HG03159 (cell line): ENCODE results near the gene MYOM1.
"Not testable (repeated sequence)": the region's sequence is repeated elsewhere in the genome, so short reads cannot be mapped to it uniquely, and the experiment has no call there.

Experiments used
- ATAC-seq: cut with Tn5 transposase; IDR thresholded peaks from one replicate; pipeline ENCODE4 v1.9.1; 2021; ENCODE audit warnings: mild to moderate bottlenecking, moderate library complexity; ENCODE audit not compliant: unreplicated experiment

MYOM1 gene

DNA sequence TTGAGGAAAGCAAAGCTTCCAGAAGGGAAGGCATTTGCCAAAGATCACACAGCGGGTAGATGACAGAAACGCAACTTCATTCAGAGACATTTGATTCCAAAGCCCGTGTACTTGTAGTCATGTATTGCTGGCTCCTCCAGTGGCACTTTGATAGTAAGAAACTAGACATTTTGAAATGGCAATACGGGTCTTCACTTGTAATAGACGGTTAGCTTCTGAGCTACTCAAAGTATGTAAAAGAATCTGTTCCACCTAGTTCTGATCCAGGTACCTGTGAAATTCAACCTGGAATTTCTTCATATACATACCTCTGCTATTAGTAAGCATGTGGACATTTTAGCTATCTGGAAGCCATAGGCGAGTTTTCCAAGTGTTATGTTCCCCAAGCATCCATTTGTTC lies 1.7 kb upstream of the MYOM1 start:
- ATAC-seq = no peak

DNA sequence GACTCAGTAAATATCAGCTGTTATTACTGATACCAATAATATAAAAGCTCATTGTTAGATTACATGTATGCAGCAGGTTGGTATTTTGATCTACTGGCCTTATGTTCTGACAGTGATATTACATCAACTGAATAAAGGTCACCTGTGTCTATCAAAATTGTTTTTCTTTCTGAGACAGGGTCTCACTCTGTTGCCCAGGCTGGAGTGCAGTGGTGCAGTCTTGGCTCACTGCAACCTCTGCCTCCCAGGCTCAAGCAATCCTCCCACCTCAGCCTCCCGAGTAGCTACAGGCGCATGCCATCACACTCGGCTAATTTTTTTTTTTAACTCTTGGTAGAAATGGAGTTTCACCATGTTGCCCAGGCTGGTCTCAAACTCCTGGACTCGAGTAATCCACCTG lies 1.1 kb upstream of the MYOM1 start:
- ATAC-seq = not testable (repeated sequence)

DNA sequence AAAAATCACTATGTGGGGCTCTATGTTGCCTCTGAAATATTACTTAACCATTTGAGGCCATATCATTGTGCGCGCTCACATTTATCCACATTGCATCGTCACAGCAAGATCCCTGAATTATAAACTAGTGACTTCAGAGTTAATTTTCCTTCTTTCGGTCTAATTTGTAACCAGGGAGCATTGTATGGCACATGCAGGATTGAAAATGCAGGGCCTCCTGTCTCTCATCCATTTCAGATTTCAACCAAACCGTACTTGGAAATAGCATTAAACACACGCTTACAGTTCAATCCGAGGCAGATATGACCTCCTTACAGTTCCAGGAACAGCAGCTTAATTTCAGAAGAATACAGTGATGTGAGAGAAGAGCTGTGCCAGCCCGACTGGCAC lies 532 bp downstream of the MYOM1 start:
- ATAC-seq = no peak

DNA sequence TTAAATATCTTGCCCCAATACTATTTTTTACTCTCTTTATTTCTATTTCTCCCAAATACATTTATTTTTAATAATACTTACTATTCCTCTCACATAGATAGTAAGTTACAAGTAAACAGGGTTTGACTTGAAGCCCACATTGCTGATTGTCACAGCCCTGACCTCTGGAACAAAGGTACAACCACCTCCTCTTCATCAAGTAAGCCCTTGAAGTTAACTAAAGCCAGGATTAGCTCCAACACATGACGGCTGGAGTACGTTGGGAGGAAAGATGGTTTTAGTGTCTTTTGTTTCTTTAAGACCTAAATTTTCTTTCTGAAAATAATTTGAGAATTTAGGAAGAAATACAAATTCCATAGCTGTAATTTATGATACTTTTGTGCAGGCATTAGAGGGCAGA lies 949 bp downstream of the MYOM1 start:
- ATAC-seq = no peak

DNA sequence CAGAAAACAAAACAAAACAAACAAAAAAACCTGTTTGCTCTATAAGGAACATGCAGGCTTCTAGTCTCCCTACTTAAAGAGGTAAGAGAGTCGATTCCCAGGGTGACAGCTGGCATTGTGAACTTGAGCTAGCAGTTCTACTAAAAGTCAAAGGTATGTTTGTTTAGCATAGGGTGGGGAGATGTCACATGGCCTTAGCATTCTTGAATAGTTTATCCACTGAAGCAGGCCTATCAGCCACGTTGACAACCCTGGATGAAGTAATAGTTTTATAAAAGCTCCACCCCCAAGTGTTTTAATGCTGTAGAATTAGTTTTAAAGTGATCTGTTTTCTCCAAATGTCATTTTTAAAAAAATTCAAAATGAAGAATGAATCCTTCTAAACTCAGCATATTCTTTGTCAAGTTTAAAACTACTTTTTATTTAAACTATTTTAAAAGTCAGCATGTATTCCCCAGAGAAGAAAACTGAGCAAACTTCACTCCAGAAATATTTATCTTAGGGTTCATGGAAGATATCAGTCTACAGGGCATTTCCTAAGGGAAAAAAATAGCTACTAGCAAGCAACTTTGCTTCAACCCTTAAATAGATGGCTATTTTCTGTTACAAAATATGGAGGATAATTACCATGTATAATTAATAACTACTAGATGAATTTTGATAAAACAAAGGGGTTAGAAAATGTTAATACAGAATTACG lies 1.7 kb downstream of the MYOM1 start:
- no peak for ATAC-seq

DNA sequence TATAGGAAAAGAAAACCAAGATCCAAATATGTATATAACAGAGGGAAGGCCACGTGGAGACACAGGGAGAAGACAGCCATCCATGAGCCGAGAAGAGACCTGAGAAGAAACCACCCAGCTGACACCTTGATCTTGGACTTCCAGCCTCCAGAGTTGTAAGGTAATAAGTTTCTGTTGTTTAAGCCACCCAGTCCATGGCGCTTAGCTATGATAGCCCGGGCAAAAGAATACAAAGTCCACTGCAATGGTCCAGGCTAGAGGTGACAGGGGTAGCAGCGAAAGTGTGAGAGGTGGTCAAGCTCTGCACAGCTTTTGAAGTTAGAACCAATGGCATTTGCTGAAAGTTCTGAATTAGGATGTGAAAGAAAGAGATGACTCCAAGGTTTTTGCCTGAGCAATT lies 2.8 kb downstream of the MYOM1 start:
- ATAC-seq = no peak

DNA sequence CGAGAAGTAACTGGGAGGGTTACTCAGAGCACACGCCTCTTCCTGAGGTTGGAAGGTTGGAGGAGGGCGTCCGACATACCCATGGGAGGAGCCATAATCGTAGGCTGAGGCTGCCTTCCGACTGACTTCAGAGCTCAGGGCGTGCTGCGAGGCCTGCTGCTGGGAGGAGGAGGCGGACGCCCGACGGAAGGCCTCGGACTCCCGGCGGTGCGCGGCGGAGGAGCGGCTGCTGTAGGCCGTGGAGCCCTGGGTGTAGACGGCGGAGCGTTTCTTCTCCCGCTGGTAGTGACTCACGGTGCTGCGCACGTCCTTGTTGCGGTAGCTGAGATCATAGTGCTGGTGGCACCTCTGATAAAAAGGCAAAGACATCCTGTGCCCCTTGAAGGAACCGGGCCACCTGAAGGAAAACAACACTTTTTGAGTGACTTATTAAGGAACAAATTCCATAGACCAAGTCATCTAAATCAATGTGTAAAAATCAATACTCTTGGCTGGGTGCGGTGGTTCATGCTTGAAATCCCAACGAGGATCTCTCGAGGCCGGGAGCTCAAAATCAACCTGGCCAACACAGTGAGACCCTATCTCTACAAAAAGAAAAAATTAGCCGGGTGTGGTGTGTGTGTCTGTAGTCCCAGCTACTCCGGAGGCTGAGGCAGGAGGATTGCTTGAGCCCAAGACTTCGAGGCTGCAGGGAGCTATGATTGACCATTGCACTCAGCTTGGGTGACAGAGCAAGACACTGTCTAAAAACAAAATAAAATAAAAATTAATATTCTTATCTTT lies 4.7 kb downstream of the MYOM1 start:
- no peak for ATAC-seq

DNA sequence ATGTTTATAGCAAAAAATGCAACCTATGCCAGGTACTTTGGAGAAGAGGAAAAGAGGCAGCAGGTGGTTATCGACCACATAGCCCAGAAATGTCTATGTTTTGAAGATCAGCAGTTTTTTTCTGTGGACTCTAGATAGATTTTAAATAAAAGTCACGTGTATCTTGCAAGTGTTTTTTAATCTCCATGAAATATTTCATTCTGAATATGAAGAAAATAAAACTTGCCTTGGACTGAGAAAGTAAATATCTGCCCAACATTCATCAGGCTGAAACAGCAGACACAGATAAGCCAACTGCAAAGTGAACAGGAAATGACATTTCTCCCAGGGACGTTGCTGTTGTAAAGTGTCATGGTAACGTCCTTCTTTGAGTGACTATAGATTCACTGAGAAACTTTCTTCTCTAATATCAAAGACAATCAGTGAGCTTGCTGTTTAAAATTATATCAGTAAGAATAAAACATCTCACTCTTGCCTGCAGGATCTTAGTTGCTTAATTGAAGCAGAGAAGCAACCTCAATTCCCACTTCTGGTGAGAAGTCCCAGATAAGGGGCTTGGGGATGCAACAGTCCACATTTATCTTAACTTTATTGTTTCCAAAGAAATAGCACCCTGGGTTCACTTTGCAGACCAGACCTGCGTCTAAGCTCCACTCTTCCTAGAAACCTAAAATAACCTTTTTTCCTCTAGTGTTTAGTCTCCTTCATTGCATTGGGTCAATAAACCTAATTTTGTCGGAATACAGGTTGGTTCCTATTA lies 6.3 kb downstream of the MYOM1 start:
- ATAC-seq = no peak

DNA sequence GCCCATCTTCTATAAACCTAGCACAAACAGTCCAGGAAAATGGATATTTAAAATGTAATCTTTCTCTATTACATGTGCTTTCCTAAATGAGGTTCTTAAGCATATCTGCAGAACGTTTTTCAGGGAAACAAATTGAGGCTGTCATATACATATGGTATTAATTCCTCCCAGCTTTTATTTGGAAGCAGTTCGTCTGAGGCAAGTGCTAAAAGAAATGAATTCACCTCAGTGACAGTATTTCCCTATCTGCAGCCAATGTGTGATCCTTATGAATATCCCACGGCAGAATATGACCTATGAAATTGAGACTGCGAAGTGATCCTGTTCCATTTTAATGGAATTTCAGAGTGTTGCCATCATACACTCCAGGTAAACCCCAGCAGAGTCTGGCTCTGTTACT lies 7.1 kb downstream of the MYOM1 start:
- no peak for ATAC-seq

DNA sequence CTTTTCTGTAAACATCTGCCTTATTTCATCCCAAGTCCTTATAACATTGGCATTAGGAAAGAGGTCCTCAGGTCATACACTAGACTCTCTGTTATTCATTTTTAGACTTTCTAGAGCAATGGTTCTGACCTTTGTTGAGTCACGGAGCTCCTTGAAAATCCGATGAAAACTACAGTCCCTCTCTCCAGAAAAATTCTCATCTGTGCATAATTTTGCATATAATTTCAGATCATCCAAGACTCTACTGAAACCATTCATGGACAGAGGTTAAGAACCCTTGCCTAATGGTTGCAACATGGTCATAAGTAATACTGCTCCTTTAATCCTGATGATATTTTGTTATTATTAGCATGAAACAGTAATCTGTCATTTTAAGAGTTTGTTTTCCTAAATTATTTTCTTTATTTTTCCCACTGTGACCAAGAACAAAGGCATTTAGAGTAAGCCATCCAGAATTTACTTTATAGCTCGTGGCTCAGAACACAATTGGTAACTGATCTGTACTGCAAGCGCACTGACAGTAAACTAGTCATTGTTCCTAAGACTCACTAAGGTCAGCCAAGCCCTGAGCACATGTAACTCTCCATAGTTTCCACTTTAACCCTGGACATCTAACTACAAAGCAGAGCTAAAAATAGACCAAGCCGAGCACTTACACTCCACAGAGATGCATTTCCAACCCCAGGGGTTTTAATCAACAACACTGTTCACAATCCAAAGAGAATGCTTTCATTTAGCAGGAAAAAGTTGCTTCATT lies 8.4 kb downstream of the MYOM1 start:
- no peak for ATAC-seq

DNA sequence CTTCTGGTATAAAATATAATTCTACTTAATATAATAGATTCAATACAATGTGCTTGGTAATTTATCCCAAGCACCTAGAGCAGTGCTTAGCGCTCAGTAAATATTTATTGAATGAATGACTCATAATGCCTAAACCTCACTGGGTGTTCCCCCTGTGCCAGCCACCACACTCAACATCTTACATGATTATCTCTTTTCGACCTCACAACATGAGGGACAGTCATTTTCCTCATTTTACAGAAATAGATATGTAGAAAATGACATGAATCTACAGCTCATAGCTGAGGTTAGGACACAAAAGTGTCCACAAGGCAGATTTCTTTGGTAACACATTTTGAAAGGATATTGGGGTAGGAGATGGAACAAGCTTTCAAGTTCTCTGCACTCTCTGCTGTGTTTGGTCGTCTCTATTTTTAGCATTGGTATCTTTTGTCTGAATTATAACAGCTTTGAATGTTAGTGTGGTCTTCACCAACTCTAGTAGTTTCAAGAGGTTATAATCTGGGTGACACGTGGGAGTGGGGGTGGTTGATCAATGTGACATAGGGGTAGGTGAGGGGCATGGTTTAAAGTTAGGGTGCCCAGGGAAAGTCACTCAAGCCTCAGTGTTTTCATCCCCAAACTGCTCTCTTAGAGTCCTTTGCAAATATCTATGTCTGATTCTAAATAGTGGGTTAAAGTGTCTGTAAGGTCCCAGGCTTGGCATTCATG lies 9.8 kb downstream of the MYOM1 start:
- ATAC-seq = peak; percentile 60

DNA sequence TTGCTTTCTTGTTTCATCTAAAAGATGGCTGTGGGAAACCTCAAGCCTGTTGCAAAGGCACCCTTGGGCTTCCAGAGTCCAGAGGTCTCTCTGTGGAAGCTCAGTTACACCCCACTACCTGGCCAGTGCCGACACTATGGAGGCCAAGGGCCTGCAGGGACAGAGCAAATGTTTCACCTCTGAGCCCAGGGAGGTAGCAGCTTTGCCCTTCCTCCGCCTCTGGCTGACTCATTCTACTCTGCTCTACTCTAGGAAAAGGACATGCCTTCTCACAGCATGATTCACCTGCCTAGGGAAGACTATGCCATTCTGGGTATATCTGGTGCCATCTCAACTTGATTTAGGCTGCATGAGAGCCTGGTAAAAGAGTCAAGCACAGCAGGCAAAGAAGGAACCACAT lies 12.2 kb downstream of the MYOM1 start:
- ATAC-seq = no peak

DNA sequence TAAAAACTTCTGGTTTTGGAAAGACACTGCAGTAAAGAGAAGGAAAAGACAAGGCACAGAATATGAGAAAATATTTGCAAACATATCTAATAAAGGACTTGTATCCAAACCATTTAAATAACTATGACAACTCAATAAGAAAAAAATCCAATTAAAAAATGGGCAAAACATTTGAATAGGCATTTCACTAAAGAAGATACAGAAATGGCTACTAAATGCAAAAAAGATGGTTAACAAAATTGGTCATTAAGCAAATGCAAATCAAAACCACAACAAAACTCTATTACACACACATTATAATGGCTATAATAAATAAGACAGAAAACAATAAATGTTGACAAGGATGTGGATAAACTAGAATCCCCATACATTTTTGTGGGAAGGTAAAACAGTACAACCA lies 14.5 kb downstream of the MYOM1 start:
- ATAC-seq = no peak

DNA sequence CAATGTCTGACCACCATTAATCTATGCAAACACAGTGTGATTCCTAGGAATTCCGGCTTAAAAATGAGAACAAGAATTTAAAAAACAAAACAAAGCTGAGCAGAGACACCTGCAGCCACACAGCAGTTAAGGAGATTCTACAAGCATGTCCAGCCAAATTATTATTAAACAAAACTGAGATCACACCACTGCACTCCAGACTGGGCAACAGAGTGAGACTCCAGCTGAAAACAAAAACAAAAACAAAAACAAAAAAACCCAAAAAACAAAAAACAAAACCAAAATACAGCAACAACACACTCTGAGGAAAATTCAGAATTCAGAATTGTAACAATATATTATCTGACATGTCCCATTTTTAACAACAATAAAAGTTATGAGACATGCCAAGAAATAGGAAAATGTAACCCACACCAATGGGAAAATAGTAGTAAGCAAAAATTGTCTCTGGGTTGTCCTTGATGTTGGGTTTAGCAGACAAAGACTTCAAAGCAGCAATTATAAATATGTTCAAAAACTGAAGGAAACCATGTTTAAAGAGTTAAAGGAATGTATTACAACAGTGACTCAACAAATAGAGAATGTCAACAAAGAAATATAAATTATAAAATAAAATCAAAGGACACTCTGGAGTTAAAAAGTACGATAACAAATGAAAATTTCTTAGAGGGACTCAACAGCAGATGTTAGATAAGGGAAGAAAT lies 19.7 kb downstream of the MYOM1 start:
- no peak for ATAC-seq

DNA sequence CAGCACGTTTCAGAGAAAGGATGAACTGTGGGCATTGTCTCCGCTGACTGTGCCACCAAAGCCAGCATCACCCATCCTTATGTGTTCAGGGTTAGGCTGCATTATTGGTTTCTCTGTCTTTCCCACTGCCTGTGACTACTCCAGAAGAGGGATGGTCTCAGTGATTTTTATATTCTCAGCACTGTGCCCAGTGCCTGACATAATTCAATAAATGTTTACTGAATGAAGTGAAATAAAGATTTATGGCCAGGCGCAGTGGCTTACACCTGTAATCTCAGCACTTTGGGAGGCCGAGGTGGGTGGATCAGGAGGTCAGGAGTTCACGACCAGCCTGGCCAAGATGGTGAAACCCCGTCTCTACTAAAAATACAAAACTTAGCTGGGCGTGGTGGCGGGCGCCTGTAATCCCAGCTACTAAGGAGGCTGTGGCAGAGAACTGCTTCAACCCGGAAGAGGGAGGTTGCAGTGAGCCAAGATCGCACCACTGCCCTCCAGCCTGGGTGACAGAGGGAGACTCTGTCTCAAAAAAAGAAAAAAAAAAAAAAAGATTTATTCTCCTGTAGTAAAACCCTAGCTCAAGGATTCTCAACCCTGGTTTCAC lies 21.4 kb downstream of the MYOM1 start:
- ATAC-seq = not testable (repeated sequence)

DNA sequence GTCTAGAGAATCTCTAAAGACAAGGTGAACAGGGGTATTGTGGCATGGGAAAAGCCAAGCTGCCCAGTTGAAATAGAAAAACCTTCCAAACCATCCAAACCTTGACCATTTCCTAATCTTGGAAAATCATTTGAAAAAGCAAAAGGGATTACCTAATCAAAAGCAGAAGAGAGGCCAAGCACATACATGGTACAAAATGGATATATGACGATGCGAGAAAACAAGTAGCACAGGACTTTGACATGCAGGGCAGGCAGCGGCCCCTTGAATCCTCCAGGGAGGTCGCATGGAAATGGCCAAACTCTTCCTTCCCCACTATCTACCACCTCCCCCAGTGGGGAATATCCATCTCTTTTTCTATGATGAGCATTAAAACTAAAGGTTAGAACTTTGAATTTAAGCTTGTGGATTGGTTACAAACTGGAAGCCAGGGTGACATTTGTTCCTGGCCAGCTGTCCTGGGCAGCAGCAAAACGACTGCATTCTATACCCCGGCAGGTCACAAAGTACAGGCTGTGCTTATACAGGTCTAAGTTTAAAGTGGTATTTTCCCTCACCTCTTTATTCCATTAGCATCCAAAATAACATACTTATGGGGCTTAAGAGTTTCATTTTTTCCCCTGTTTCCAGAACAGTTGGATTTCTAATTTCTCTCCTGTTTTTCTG lies 24.7 kb downstream of the MYOM1 start:
- ATAC-seq = no peak

DNA sequence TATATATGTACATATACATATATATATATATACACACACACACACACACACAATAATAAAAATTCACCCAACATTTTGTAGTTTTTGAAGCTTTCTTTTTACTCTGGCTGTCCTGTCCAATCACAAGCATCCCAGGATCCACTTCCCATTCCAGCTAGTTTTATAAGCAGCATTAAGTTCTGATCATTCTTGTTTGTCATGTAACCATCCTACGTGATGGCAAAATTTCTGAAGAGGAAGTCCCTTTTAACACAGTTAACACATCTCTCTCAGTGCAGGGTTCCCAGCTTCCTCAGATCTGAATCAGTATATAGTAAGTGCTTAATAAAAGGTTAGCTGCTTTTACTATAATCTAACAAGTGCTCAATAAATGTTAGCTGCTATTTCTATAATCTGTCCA lies 26.4 kb downstream of the MYOM1 start:
- ATAC-seq = no peak

DNA sequence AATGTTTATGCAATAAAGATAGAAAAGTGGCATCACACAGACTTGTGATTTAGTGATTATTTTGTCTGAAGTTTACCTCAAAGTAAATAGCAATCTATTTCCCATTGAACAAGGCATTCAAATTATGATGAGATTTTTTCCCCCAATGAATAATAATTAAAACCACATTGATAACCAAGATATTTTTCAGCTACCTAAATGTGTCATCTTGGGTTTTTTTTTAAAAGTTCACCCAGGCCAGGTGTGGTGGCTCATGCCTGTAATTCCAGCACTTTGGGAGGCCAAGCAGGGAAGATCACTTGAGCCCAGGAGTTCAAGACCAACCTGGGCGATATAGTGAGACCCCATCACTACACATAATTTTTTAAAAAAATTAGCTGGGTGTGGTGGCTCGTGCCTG lies 27.0 kb downstream of the MYOM1 start:
- no peak for ATAC-seq

DNA sequence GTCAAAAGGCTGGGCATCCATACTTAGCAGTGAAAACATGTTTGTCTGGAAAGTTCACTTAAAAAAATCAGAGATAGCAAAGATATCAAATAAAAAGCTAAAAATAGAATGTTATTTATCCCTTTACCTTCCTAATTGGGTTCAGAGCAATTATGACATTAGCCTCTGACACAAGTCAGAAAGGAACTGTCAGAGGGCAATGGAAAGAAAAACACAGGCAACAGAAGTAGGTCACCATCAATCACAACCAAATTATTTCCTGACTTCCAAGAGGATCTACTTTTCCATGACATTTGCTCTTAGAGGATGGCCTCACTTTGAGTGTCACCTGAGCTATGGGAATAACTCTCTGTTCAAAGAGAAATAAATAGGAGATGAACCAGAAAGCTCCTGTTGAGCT lies 27.5 kb downstream of the MYOM1 start:
- no peak for ATAC-seq
